ENCODE data around the gene GPX3.

Gene GPX3

GRCh38 chr5:151003503-151003860 is 16.9 kb upstream of the GPX3 start:
- in situ Hi-C loops (cut with HindIII; ENCODE audit: low pct_ligation_motif_present, low sequenced_read_pairs): no loop called here
- no peak for TF ChIP-seq CTCF (IDR thresholded peaks at IDR 0.05; ENCODE audit: low read depth, low read length, missing control alignments)
- DNase-seq: no peak
- Histone ChIP-seq H3K4me3 (ENCODE audit: low read depth, low read length) (no peak overlapping the region), H3K27me3 (replicated peaks) (no peaks in the 10 kb centered on the region), H3K27ac (no peak overlapping the region), H3K36me3 (replicated peaks) (no peaks in the 10 kb centered on the region)

- Histone ChIP-seq H3K27me3 (replicated peaks) (no peaks in the 10 kb centered on the region), H3K36me3 (replicated peaks) (no peaks in the 10 kb centered on the region), H3K4me3 (ENCODE audit: low read depth, low read length) (no peak overlapping the region), H3K27ac (no peak overlapping the region)
- no peak for TF ChIP-seq CTCF (IDR thresholded peaks at IDR 0.05; ENCODE audit: low read depth, low read length, missing control alignments)
- no peak for DNase-seq
- in situ Hi-C loops (cut with HindIII; ENCODE audit: low pct_ligation_motif_present, low sequenced_read_pairs): no loop called here
Measured at GRCh38 chr5:151004499-151004898, 15.9 kb upstream of the GPX3 start.

- Histone ChIP-seq H3K36me3 (replicated peaks) (no peaks in the 10 kb centered on the region), H3K4me3 (ENCODE audit: low read depth, low read length) (no peak overlapping the region), H3K27ac (no peak overlapping the region), H3K27me3 (replicated peaks) (no peaks in the 10 kb centered on the region)
- no peak for TF ChIP-seq CTCF (IDR thresholded peaks at IDR 0.05; ENCODE audit: low read depth, low read length, missing control alignments)
- DNase-seq: no peak
- in situ Hi-C loops (cut with HindIII; ENCODE audit: low pct_ligation_motif_present, low sequenced_read_pairs): no loop called here
Measured at GRCh38 chr5:151005187-151005949, 15.0 kb upstream of the GPX3 start.

- TF ChIP-seq CTCF (IDR thresholded peaks at IDR 0.05; ENCODE audit: low read depth, low read length, missing control alignments): no peak
- Histone ChIP-seq H3K27ac (no peak overlapping the region), H3K36me3 (replicated peaks) (no peaks in the 10 kb centered on the region), H3K4me3 (ENCODE audit: low read depth, low read length) (no peak overlapping the region), H3K27me3 (replicated peaks) (no peaks in the 10 kb centered on the region)
- no peak for DNase-seq
- in situ Hi-C loops (cut with HindIII; ENCODE audit: low pct_ligation_motif_present, low sequenced_read_pairs): no loop called here
Measured at GRCh38 chr5:151005950-151006576, 14.3 kb upstream of the GPX3 start.

GRCh38 chr5:151006704-151007334 is 13.6 kb upstream of the GPX3 start:
- no peak for DNase-seq
- Histone ChIP-seq H3K27ac (no peak overlapping the region), H3K36me3 (replicated peaks) (no peaks in the 10 kb centered on the region), H3K4me3 (ENCODE audit: low read depth, low read length) (no peak overlapping the region), H3K27me3 (replicated peaks) (no peaks in the 10 kb centered on the region)
- no peak for TF ChIP-seq CTCF (IDR thresholded peaks at IDR 0.05; ENCODE audit: low read depth, low read length, missing control alignments)
- in situ Hi-C loops (cut with HindIII; ENCODE audit: low pct_ligation_motif_present, low sequenced_read_pairs): no loop called here

Measured in brain microvascular endothelial cell (primary cell).